Ishikawa (cell line): ENCODE data around the gene STAT1.

Experiments
- CEBPB ChIP-seq: IDR thresholded peaks from 2 replicates; pipeline ENCODE4 v1.6.1; 2012
- CREB1 ChIP-seq: IDR thresholded peaks from 2 replicates; pipeline ENCODE4 v1.6.1; 2012; ENCODE audit warnings: low read depth
- EGR1 ChIP-seq: IDR thresholded peaks from 2 replicates; pipeline ENCODE4 v1.6.1; 2012
- EP300 ChIP-seq: IDR thresholded peaks from 2 replicates; pipeline ENCODE4 v1.6.1; 2012; ENCODE audit warnings: borderline replicate concordance
- FOXM1 ChIP-seq: IDR thresholded peaks from 2 replicates; pipeline ENCODE4 v1.6.1; 2012; ENCODE audit warnings: low read depth, borderline replicate concordance
- NFIC ChIP-seq: IDR thresholded peaks from 2 replicates; pipeline ENCODE4 v1.6.1; 2012
- RAD21 ChIP-seq: IDR thresholded peaks from 2 replicates; pipeline ENCODE4 v1.6.1; 2012; ENCODE audit warnings: low read depth
- TAF1 ChIP-seq: IDR thresholded peaks from 2 replicates; pipeline ENCODE4 v1.6.1; 2012; ENCODE audit warnings: low read depth, mild to moderate bottlenecking
- TCF12 ChIP-seq: IDR thresholded peaks from 2 replicates; pipeline ENCODE4 v1.6.1; 2012; ENCODE audit warnings: low read depth
- TEAD4 ChIP-seq: IDR thresholded peaks from 2 replicates; pipeline ENCODE4 v1.6.1; 2012
- USF1 ChIP-seq: IDR thresholded peaks from 2 replicates; pipeline ENCODE4 v1.6.1; 2012
- YY1 ChIP-seq: IDR thresholded peaks from 2 replicates; pipeline ENCODE4 v1.6.1; 2012; ENCODE audit warnings: low read depth
- ZBTB7A ChIP-seq: IDR thresholded peaks from 2 replicates; pipeline ENCODE4 v1.6.1; 2012; ENCODE audit warnings: low read depth
- TF ChIP-seq, protein P1 (sequence below): IDR thresholded peaks from 2 replicates; pipeline ENCODE4 v1.6.1; 2012; ENCODE audit warnings: low read depth, mild to moderate bottlenecking
- TF ChIP-seq, protein P2 (sequence below): IDR thresholded peaks from 2 replicates; pipeline ENCODE4 v1.6.1; 2012

The STAT1 gene

DNA sequence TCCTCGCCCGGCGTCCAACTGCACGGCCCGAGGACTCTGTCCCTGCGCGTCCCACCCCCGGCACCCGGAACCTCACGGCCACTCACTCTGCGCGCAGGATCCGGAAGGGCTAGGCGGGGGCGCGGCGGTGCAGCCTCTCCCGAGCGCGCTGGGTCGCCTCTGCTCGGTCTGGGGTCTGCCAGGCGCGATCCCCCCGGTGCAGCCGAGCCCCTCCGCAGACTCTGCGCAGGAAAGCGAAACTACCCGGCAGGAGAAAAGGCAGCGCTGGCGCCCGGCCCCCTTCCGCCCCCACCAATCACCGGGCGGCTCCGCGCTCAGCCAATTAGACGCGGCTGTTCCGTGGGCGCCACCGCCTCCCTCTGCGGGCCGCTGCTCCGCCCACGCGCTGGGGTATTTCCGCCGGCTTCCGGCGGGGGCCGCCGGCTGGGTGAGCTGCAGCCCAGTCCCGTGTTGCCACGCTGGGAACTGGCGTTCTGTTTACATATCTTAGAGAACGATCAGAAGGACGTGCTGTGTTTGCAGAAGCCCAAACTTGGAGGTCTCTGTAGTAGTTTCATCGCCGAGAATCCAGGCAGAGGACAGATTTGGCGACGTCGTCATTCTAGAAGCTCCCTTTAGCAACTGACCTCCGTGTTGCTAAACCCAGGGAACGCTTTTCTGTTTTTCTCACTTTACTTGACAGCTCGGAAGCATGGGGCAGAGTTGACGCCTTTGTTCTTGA lies at the start of gene STAT1:
TSS of gene STAT1 (minus strand) at position 240 of the 721 bp plus-strand sequence. CDS start 4,168 bp downstream, outside the sequence.
- TF ChIP-seq USF1 (peak; percentile 56; the same call in 1 of the 2 replicates), TEAD4 (peak; percentile 49), EP300 (peak; percentile 96), YY1 (no peak), TCF12 (peak; percentile 57; the same call in 1 of the 2 replicates), CREB1 (no peak), EGR1 (peak; percentile 99), RAD21 (no peak), NFIC (no peak), TAF1 (peak; percentile 96), CEBPB (no peak; the same call in 1 of the 2 replicates), ZBTB7A (peak; percentile 79; the same call in 1 of the 2 replicates), FOXM1 (peak; percentile 76; the same call in 1 of the 2 replicates)
- TF ChIP-seq, protein P1, sequence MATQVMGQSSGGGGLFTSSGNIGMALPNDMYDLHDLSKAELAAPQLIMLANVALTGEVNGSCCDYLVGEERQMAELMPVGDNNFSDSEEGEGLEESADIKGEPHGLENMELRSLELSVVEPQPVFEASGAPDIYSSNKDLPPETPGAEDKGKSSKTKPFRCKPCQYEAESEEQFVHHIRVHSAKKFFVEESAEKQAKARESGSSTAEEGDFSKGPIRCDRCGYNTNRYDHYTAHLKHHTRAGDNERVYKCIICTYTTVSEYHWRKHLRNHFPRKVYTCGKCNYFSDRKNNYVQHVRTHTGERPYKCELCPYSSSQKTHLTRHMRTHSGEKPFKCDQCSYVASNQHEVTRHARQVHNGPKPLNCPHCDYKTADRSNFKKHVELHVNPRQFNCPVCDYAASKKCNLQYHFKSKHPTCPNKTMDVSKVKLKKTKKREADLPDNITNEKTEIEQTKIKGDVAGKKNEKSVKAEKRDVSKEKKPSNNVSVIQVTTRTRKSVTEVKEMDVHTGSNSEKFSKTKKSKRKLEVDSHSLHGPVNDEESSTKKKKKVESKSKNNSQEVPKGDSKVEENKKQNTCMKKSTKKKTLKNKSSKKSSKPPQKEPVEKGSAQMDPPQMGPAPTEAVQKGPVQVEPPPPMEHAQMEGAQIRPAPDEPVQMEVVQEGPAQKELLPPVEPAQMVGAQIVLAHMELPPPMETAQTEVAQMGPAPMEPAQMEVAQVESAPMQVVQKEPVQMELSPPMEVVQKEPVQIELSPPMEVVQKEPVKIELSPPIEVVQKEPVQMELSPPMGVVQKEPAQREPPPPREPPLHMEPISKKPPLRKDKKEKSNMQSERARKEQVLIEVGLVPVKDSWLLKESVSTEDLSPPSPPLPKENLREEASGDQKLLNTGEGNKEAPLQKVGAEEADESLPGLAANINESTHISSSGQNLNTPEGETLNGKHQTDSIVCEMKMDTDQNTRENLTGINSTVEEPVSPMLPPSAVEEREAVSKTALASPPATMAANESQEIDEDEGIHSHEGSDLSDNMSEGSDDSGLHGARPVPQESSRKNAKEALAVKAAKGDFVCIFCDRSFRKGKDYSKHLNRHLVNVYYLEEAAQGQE: no peak; the same call in 1 of the 2 replicates
- TF ChIP-seq, protein P2, sequence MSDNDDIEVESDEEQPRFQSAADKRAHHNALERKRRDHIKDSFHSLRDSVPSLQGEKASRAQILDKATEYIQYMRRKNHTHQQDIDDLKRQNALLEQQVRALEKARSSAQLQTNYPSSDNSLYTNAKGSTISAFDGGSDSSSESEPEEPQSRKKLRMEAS: peak; percentile 87

DNA sequence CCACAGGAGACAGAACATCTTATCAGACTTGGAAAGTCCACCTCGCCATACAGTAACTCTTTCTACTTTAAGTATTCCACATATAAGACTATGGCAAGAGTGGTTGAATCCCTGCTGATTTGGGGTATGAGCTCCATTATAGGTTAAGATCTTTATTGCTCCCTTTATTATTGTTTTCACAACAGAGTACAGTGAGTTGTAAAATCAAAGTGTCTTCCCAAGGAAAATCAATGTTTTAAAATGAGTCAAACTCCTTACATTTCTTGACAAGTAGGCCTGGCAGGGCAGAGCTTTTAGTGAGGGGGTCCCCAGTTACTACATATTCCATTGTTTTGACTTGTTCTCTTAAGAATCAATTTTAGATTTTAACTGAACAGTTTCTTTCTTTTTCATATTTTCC lies 49.6 kb upstream of the STAT1 start:
- TF ChIP-seq, protein P2: no peak
- TF ChIP-seq USF1 (no peak), YY1 (no peak), CREB1 (no peak), TEAD4 (no peak), EP300 (no peak), FOXM1 (no peak), TCF12 (no peak), ZBTB7A (no peak), RAD21 (no peak), NFIC (no peak), CEBPB (no peak), TAF1 (no peak)
- TF ChIP-seq, protein P1: no peak

DNA sequence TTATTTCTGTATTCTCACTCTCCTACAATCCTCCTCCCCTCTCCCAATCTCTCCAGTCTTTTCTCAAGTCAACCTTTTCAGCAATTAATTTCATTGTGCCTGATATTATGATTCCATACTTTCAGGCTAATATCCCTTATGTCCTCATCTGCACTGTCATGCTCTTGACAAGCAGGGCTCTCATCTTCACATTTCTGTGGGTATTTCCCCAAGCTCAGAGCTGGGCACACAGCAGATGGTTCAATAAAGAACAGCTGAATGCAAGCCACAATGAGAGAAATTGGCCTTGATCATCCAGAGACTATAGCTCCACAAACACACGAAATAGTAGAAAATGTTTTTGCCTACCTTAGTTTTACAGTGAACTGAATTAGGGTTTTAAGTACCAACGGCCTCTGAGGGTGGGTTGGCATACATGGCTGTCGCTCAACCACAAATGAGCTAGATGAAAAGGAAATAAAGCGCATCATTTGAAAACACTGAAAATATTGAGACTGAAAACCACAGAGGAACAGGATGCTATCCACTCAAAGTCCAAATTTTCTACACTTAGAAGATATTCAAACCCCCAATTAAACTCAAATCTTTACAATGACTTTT lies 47.5 kb upstream of the STAT1 start:
- TF ChIP-seq CREB1 (no peak), ZBTB7A (no peak), EGR1 (no peak), USF1 (no peak), RAD21 (no peak), NFIC (no peak), CEBPB (no peak), TCF12 (no peak), YY1 (no peak), TEAD4 (no peak)
- TF ChIP-seq, protein P2: no peak
- TF ChIP-seq, protein P1: no peak
